Spleen (tissue), 11 donors: ENCODE results near the gene SANBR. TPM values are rescaled to one million over a fixed set of nuclear protein-coding genes. Genes with fewer than 3 reads are reported as not detected.

Source experiments
- DNase-seq: peaks from one replicate; pipeline ENCODE4 v3.0.0-alpha.2; 2020
- H3K27ac ChIP-seq, 8 donors: fragments of 200-600 bp; sonication (generic) in 7 of 8; 1 replicate in 4 of 8; 2 replicates in 4 of 8; pipeline versions ENCODE4 v1.5.0 to v1.8.0; 2016 to 2021; ENCODE audit warnings: inconsistent platforms in 4 of 8, mild to moderate bottlenecking in 4 of 8, moderate library complexity in 1 of 8
- H3K27me3 ChIP-seq, 7 donors: fragments of 200-600 bp; sonication (generic) in 6 of 7; replicated peaks in 1 of 7; 1 replicate in 4 of 7; 2 replicates in 3 of 7; pipeline versions ENCODE4 v1.5.0 to v1.8.0; 2016 to 2021; ENCODE audit warnings: inconsistent platforms in 3 of 7, mild to moderate bottlenecking in 1 of 7
- H3K36me3 ChIP-seq, 6 donors: fragments of 200-600 bp; sonication (generic) in 5 of 6; 1 replicate in 4 of 6; 2 replicates in 2 of 6; pipeline versions ENCODE4 v1.5.0 to v1.8.0; 2016 to 2021; ENCODE audit warnings: inconsistent platforms in 2 of 6
- H3K4me1 ChIP-seq, 6 donors: fragments of 200-600 bp; sonication (generic) in 5 of 6; 1 replicate in 3 of 6; 2 replicates in 3 of 6; pipeline versions ENCODE4 v1.5.0 to v1.8.0; 2016 to 2021; ENCODE audit warnings: inconsistent platforms in 3 of 6
- H3K4me3 ChIP-seq, 8 donors: fragments of 200-600 bp; sonication (generic) in 7 of 8; 1 replicate in 4 of 8; 2 replicates in 4 of 8; pipeline versions ENCODE4 v1.5.0 to v1.8.0; 2016 to 2021; ENCODE audit warnings: inconsistent platforms in 4 of 8, mild to moderate bottlenecking in 4 of 8, moderate library complexity in 2 of 8
- H3K9me3 ChIP-seq, 8 donors: fragments of 200-600 bp; sonication (generic) in 7 of 8; 1 replicate in 4 of 8; 2 replicates in 4 of 8; pipeline versions ENCODE4 v1.5.0 to v1.8.0; 2016 to 2021; ENCODE audit warnings: inconsistent platforms in 4 of 8
- POLR2A ChIP-seq, 3 donors: fragments of 450-650 bp; IDR thresholded peaks; one replicate each; pipeline ENCODE4 v1.5.1; 2017; ENCODE audit warnings: antibody characterized with exemption in 3 of 3, mild to moderate bottlenecking in 1 of 3
- POLR2AphosphoS5 ChIP-seq, 3 donors: sonication (generic); formaldehyde crosslinking; IDR thresholded peaks; one replicate each; pipeline ENCODE4 v1.5.1; 2017; ENCODE audit warnings: antibody characterized with exemption in 3 of 3
- WGBS, 5 donors: extraction: QIAGEN DNeasy Blood & Tissue Kit in 3 of 5; methylation state at CpG; one replicate each; pipeline versions ENCODE4 v1.1.5 to v1.1.7; 2013 to 2018; 5-methylcytosine and 5-hydroxymethylcytosine counted together
- intact Hi-C: fragments of 100-400 bp; cut with DNase I; formaldehyde crosslinking; loops from one replicate; pipeline ENCODE4 v1.15.0; 2023; ENCODE audit warnings: low total_unique reads
- polyA plus RNA-seq, 3 donors: library from polyadenylated mRNA; stranded (reverse); fragments of 200-250 nt; gene quantifications; one replicate each; pipeline ENCODE4 v1.2.1, GENCODE V29; 2013
- total RNA-seq, 7 donors: library from RNA; depleted of rRNA in 3 of 7; stranded (reverse); fragments of >200 nt in 3 of 7; fragmentation: NEBNext Ultra II Directional in 4 of 7; extraction: Animal tissue kit (Norgen Biotek cat#: 25700) in 4 of 7; gene quantifications; one replicate each; pipeline versions ENCODE4 v1.1.0 to v1.2.1, GENCODE V29; 2016 to 2021
- TF ChIP-seq, protein P1 (sequence below), 11 experiments: fragments of 200-600 bp in 7 of 11; fragments of 450-650 bp in 4 of 11; sonication (generic) in 4 of 11; IDR thresholded peaks in 8 of 11; conservative IDR thresholded peaks in 3 of 11; 1 replicate in 7 of 11; 2 replicates in 4 of 11; pipeline versions ENCODE4 v1.4.0 to v1.8.0; 2016 to 2021; ENCODE audit warnings: antibody characterized with exemption in 11 of 11, inconsistent platforms in 4 of 11, mild to moderate bottlenecking in 1 of 11
- donor health status: healthy with polysubstance abuse.
- donor health status: DM: no; HTN: no; CAD: no; lungs with moderate emphysema.
- donor health status: DM: no; HTN: no; CAD: no.
- donor health status: Bipolar disorder and iron deficiency.
- donor health status: healthy.
- donor health status: DM: no; HTN: no; CAD: no.
- donor health status: DM: yes; HTN: yes; CAD: no.

The SANBR gene
- total and polyA plus RNA-seq, 10 donors, result 1.4 to 11.1 (median 8.0) TPM

DNA sequence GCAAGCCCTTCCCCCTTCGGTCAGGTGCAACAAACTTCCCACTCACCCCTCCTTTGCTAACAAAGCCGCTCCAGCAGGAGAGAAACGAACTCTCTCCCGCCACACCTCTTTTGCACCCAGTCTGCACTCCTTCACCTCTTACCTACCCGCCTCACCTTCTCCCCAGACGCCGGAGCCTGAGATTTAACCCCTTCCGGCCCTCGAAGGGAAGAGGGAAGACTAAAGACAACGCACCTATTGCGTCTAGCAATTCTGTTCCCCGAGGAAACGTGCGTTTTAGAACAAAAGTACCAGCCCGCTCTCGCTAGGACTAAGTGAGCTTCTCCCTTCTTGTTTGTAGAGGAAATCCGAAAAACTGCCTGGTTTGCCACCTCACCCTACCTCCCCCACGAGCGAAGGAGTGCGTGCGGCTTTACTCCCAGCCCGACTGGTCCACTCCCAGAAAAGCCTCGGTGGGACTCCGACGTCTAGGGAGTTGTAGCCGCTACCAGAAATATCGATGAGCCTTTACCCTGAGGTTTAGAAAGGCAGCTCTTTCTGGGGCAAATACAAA lies 48.6 kb upstream of the SANBR start:
- Histone ChIP-seq H3K36me3 (peaks cover 0 to 15% (median 3%) of the 10 kb centered on the region in 6 donors), H3K4me3 (peak overlapping the region; percentile 68 to 98 (median 92)), H3K27ac (peak overlapping the region; percentile 73 to 94 (median 88)), H3K9me3 (peaks cover 0 to 3% (median 0%) of the 10 kb centered on the region in 8 donors), H3K4me1 (peaks cover 24 to 67% (median 41%) of the 10 kb centered on the region in 6 donors), H3K27me3 (no peaks in the 10 kb centered on the region)
- TF ChIP-seq POLR2AphosphoS5 (IDR thresholded peaks at IDR 0.05) (peak in 2 of 3 donors; percentile 69 to 79), POLR2A (IDR thresholded peaks at IDR 0.05) (no peak)
- TF ChIP-seq, protein P1, sequence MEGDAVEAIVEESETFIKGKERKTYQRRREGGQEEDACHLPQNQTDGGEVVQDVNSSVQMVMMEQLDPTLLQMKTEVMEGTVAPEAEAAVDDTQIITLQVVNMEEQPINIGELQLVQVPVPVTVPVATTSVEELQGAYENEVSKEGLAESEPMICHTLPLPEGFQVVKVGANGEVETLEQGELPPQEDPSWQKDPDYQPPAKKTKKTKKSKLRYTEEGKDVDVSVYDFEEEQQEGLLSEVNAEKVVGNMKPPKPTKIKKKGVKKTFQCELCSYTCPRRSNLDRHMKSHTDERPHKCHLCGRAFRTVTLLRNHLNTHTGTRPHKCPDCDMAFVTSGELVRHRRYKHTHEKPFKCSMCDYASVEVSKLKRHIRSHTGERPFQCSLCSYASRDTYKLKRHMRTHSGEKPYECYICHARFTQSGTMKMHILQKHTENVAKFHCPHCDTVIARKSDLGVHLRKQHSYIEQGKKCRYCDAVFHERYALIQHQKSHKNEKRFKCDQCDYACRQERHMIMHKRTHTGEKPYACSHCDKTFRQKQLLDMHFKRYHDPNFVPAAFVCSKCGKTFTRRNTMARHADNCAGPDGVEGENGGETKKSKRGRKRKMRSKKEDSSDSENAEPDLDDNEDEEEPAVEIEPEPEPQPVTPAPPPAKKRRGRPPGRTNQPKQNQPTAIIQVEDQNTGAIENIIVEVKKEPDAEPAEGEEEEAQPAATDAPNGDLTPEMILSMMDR (IDR thresholded peaks at IDR 0.05 in 8 of 11, conservative IDR thresholded peaks at IDR 0.05 in 3 of 11), result peak in 1 of 11 experiments; percentile 8
- WGBS, 5 donors, result 0 to 1% (median 0%) methylated on average over 27 of the region's 27 CpGs
- intact Hi-C loops, result no loop called here
- peak; percentile 87 for DNase-seq

DNA sequence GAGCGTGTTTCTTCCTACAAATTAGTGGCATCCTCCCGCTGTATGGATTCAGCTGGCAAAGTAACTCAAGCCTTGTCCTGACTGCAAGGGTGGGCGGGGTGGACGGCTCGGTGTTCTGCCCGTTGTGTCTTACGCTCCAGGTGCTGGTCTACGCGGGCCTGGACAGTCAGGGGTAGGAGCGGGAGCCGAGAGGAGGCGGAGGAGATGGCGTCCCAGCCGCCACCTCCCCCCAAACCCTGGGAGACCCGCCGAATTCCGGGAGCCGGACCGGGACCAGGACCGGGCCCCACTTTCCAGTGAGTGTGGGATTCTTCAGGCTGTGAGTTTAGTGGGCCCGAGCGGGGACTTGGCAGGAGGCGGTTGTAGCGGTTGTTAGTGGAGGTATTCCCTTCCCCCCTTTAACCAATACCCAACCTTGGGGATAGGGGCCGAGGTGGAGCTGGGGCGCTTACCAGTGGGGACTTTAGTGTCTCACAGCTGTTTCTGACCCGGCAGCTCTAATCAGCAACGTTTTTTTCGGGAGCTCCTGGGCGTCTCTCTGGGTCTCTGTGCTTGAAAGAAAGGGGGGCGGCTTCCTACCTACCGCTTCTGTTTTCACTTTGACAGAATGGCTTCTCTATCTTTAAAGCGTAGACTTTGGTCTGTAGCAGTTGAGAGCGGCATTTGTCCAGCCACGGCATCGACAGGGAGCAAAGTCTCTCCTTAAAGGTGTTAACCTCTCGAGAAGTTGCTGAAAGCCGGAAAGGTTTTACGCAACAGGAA lies 47.9 kb upstream of the SANBR start, which contains the start of the genes PEX13 and PUS10:
Gene PEX13 (plus strand): TSS at position 165 of the 762 bp plus-strand sequence. CDS start 40 bp downstream, at position 205.
Gene PUS10 (minus strand): TSS at position 700 of the 762 bp plus-strand sequence. CDS start 6,365 bp downstream, outside the sequence.
- WGBS, 5 donors, result 0 to 1% (median 0%) methylated on average over 26 to 39 of the region's 39 CpGs
- Histone ChIP-seq H3K27ac (peak within 1 kb of the TSS; percentile 73 to 94 (median 88)), H3K4me1 (peaks cover 24 to 68% (median 41%) of the 10 kb centered on the region in 6 donors), H3K27me3 (no peaks in the 10 kb centered on the region), H3K36me3 (peaks cover 0 to 22% (median 6%) of the 10 kb centered on the region in 6 donors), H3K9me3 (peaks cover 0 to 6% (median 0%) of the 10 kb centered on the region in 8 donors), H3K4me3 (peak within 1 kb of the TSS; percentile 68 to 98 (median 92))
- intact Hi-C loops, result no loop called here
- TF ChIP-seq, protein P1 (IDR thresholded peaks at IDR 0.05 in 8 of 11, conservative IDR thresholded peaks at IDR 0.05 in 3 of 11), result no peak
- TF ChIP-seq POLR2A (IDR thresholded peaks at IDR 0.05) (peak in 1 of 3 donors; percentile 22), POLR2AphosphoS5 (IDR thresholded peaks at IDR 0.05) (peak; percentile 57 to 80 (median 78))
- peak; percentile 91 for DNase-seq

DNA sequence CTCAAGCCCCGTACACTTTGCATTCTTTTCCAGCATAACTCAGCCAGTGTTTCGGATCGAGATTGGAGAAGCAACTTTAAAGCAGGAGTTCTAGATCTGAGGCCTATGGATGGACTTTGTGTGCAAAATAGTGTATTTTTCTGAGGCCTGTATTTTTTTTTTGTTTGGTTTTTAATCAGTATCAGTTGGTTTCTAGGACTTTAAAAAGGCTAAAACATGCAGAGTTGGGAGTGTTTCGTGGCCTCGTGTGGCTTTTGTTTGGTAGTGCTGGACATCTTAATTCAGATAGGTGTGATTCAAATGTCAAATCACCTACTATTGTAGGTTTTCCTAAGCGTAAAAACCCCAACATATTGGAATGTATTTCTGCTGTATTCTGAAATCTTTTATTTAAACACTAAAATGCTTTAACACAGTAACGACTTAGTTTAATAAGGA lies 47.3 kb upstream of the SANBR start:
- peaks cover 0 to 6% (median 0%) of the 10 kb centered on the region in 8 donors for H3K9me3 ChIP-seq
- 1 to 3% (median 1%) methylated on average over 7 of the region's 7 CpGs for WGBS, 5 donors
- no peaks in the 10 kb centered on the region for H3K27me3 ChIP-seq
- TF ChIP-seq POLR2AphosphoS5 (IDR thresholded peaks at IDR 0.05), result no peak
- peak overlapping the region; percentile 73 to 94 (median 88) for H3K27ac ChIP-seq
- peaks cover 24 to 74% (median 41%) of the 10 kb centered on the region in 6 donors for H3K4me1 ChIP-seq
- H3K36me3 ChIP-seq, result peaks cover 0 to 28% (median 6%) of the 10 kb centered on the region in 6 donors
- DNase-seq, result no peak
- intact Hi-C loops, result no loop called here
- peak overlapping the region; percentile 68 to 98 (median 92) for H3K4me3 ChIP-seq

DNA sequence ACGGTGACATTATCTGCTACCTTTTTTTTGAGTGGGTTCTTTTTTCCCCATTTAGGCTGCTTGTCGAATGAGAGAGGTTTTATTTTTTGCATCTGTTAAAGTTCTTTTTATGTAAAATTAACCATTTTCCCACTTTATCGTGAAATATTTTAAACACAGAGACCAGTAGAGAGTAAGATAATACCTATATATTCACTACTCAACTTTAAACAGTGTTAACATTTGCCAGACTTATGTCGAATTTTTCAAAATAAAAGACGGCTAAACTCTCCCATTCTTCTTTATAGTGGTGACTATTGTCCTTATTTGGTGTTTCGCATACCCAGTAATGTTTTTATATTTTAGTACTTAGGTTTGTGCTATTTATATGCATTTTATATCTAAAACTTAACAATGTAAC lies 46.9 kb upstream of the SANBR start:
- Histone ChIP-seq H3K9me3 (peaks cover 0 to 6% (median 0%) of the 10 kb centered on the region in 8 donors), H3K27ac (peak overlapping the region in 6 of 8 donors; percentile 82 to 94 (median 90)), H3K4me1 (peaks cover 24 to 79% (median 43%) of the 10 kb centered on the region in 6 donors), H3K4me3 (peak overlapping the region; percentile 68 to 98 (median 92)), H3K27me3 (no peaks in the 10 kb centered on the region), H3K36me3 (peaks cover 0 to 32% (median 6%) of the 10 kb centered on the region in 6 donors)
- 39 to 48% (median 43%) methylated on average over 6 of the region's 6 CpGs for WGBS, 5 donors
- DNase-seq, result no peak
- intact Hi-C loops, result no loop called here
- no peak for TF ChIP-seq POLR2AphosphoS5 (IDR thresholded peaks at IDR 0.05)
- TF ChIP-seq POLR2A (IDR thresholded peaks at IDR 0.05), result no peak
- TF ChIP-seq, protein P1 (IDR thresholded peaks at IDR 0.05 in 8 of 11, conservative IDR thresholded peaks at IDR 0.05 in 3 of 11), result no peak
